OCI-LY7 (cell line): ENCODE results near the gene HOXC11. TPM values are rescaled to one million over a fixed set of nuclear protein-coding genes. Genes with fewer than 3 reads are reported as not detected.

Source experiments
- BruUV-seq: library from RNA; stranded (reverse); fragments of 400-500 nt; replicated peaks from 2 replicates; lab custom pipeline; 2021; lab: Mats Ljungman, UMichigan
- CTCF ChIA-PET: fragments of 300-600 bp; sonication (Branson Sonifier 250); formaldehyde crosslinking; loops from one replicate; lab custom pipeline; 2022; ENCODE audit warnings: antibody characterized with exemption; ENCODE audit not compliant: unreplicated experiment; lab: Charles Lee
- POLR2A ChIA-PET: fragments of 300-600 bp; sonication (Branson Sonifier 250); formaldehyde crosslinking; loops from one replicate; lab custom pipeline; 2022; ENCODE audit warnings: antibody characterized with exemption; lab: Charles Lee
- DNase-seq: peaks from one replicate; pipeline ENCODE4 v3.0.0-alpha.2; 2015; ENCODE audit warnings: low spot score
- H2AFZ ChIP-seq: fragments of 200-600 bp; sonication (generic), shearing (Covaris generic); 2 replicates; pipeline ENCODE4 v1.6.1; 2014; ENCODE audit warnings: mild to moderate bottlenecking, antibody characterized with exemption, low read length, moderate library complexity
- H3K27ac ChIP-seq: fragments of 200-600 bp; sonication (generic); 2 replicates; pipeline ENCODE4 v1.5.1; 2014; ENCODE audit warnings: mixed run types, low read depth, mild to moderate bottlenecking, moderate library complexity, low read length, inconsistent platforms; ENCODE audit not compliant: poor library complexity, severe bottlenecking
- H3K36me3 ChIP-seq: fragments of 200-600 bp; sonication (generic); 2 replicates; pipeline ENCODE4 v1.6.1; 2014; ENCODE audit warnings: mild to moderate bottlenecking, antibody characterized with exemption, low read length, moderate library complexity, mixed read lengths; ENCODE audit not compliant: insufficient read depth
- H3K4me1 ChIP-seq: fragments of 200-600 bp; sonication (generic); 2 replicates; pipeline ENCODE4 v1.5.1; 2014; ENCODE audit warnings: mild to moderate bottlenecking, low read length; ENCODE audit not compliant: insufficient read depth, poor library complexity, severe bottlenecking
- H3K4me2 ChIP-seq: fragments of 200-600 bp; sonication (generic); 2 replicates; pipeline ENCODE4 v1.6.1; 2014; ENCODE audit warnings: mild to moderate bottlenecking, low read length
- H3K4me3 ChIP-seq: fragments of 200-600 bp; sonication (generic); 2 replicates; pipeline ENCODE4 v1.5.1; 2014; ENCODE audit warnings: mild to moderate bottlenecking, low read depth, low read length; ENCODE audit not compliant: poor library complexity, severe bottlenecking
- H3K79me2 ChIP-seq: fragments of 200-600 bp; sonication (generic); 2 replicates; pipeline ENCODE4 v1.6.1; 2016; ENCODE audit warnings: low read depth, mild to moderate bottlenecking, low read length, moderate library complexity, mixed read lengths; ENCODE audit not compliant: insufficient read depth
- H3K9me2 ChIP-seq: fragments of 200-600 bp; sonication (generic); 2 replicates; pipeline ENCODE4 v1.6.1; 2016; ENCODE audit warnings: mild to moderate bottlenecking, low read length, mixed read lengths; ENCODE audit not compliant: insufficient read depth
- H3K9me3 ChIP-seq: fragments of 200-600 bp; sonication (generic); 2 replicates; pipeline ENCODE4 v1.6.1; 2014; ENCODE audit warnings: mild to moderate bottlenecking, mixed run types, low read length, mixed read lengths
- H4K20me1 ChIP-seq: fragments of 200-600 bp; sonication (generic); 2 replicates; pipeline ENCODE4 v1.6.1; 2014; ENCODE audit warnings: mild to moderate bottlenecking, antibody characterized with exemption, low read length, moderate library complexity, mixed read lengths; ENCODE audit not compliant: insufficient read depth
- CTCF ChIP-seq: fragments of 200-600 bp; sonication (generic); conservative IDR thresholded peaks from 2 replicates; pipeline ENCODE4 v1.5.1; 2014; ENCODE audit warnings: mild to moderate bottlenecking, antibody characterized with exemption, low read length, moderate library complexity, mixed read lengths
- EZH2phosphoT487 ChIP-seq: fragments of 200-600 bp; sonication (generic); IDR thresholded peaks from 2 replicates; pipeline ENCODE4 v1.6.1; 2018; ENCODE audit warnings: low read depth, borderline replicate concordance, mild to moderate bottlenecking, mixed run types, antibody characterized with exemption, low read length, moderate library complexity, mixed read lengths
- intact Hi-C: fragments of 100-400 bp; cut with micrococcal nuclease; formaldehyde crosslinking; loops from one replicate; pipeline ENCODE4 v1.10.0; 2022; ENCODE audit not compliant: unreplicated experiment
- total RNA-seq, 2 experiments: library from RNA; depleted of rRNA in 1 of 2; stranded (reverse); fragments of >200 nt in 1 of 2; shearing (Covaris generic) in 1 of 2; gene quantifications; 2 replicates each; pipeline ENCODE4 v1.2.3, GENCODE V29; 2014 to 2022

Gene HOXC11
- total RNA-seq, 2 experiments from 2014 or later, result 1.4 to 2.7 TPM

GRCh38 chr12:53980104-53980801 is 7.3 kb downstream of the HOXC11 start:
- H3K9me3 ChIP-seq, result no peaks in the 10 kb centered on the region

DNA sequence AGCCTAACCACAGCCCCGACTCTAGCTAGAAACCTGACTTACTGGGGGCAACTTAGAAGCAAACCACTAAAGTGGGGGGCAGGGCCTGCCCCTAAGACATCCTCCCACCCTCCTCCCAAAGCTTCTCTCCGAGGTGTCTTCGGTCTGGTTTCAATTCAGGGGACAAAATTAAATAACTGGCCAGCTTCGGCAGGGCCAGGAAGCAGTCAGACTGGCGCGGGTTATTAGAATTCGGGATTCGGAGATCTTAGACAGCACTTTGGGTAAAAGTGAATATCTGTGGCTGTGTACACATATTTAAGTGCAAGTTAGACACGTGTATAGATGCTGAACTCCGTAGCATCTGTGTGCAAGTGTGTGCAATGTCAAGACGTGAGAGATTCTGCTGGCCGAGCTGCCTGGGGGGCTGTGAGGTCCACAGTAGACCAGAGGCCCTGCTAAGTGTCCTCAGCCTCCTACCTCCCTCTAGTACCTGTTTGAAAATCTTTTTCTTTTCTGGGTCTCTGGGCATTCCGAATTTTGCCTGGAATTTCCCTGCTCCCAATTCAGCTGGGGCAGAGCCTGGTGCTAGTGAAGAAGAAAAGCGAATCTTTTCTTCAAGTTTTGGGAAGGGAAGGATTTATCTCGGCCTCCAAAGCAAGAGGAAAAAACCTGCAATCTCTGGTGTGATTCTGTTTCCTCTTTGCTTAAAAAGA is 8.0 kb downstream of the HOXC11 start:
- Histone ChIP-seq H3K27ac (no peak overlapping the region), H2AFZ (no peak overlapping the region), H4K20me1 (no peaks in the 10 kb centered on the region), H3K9me2 (no peaks in the 10 kb centered on the region), H3K9me3 (no peaks in the 10 kb centered on the region), H3K4me2 (no peak overlapping the region), H3K36me3 (no peaks in the 10 kb centered on the region), H3K4me1 (peaks cover 49% of the 10 kb centered on the region), H3K4me3 (no peak overlapping the region), H3K79me2 (no peaks in the 10 kb centered on the region)
- BruUV-seq, result no TSS peak
- ChIA-PET CTCF (no interaction called here), POLR2A (no interaction called here)
- TF ChIP-seq CTCF (no peak), EZH2phosphoT487 (no peak)
- DNase-seq, result no peak
- intact Hi-C loops, result loop anchor here (10.0 kb wide), 2 partner anchors 186 to 276 kb away; no protein-coding TSS in a partner anchor

More at GRCh38 chr12:53980104-53980801, 7.3 kb downstream of the HOXC11 start:
- Histone ChIP-seq H3K4me2 (no peak overlapping the region), H4K20me1 (no peaks in the 10 kb centered on the region), H3K9me2 (no peaks in the 10 kb centered on the region), H3K79me2 (no peaks in the 10 kb centered on the region), H2AFZ (no peak overlapping the region), H3K36me3 (no peaks in the 10 kb centered on the region), H3K27ac (no peak overlapping the region), H3K4me3 (no peak overlapping the region), H3K4me1 (peaks cover 49% of the 10 kb centered on the region)
- ChIA-PET CTCF (no interaction called here), POLR2A (no interaction called here)
- intact Hi-C loops, result loop anchor here (10.0 kb wide), 2 partner anchors 185 to 275 kb away; no protein-coding TSS in a partner anchor
- DNase-seq, result no peak
- no TSS peak for BruUV-seq
- TF ChIP-seq CTCF, result no peak
